Measurements from ENCODE around the gene VENTX. TPM values are rescaled to one million over a fixed set of nuclear protein-coding genes. Genes with fewer than 3 reads are reported as not detected.

Gene VENTX, protein sequence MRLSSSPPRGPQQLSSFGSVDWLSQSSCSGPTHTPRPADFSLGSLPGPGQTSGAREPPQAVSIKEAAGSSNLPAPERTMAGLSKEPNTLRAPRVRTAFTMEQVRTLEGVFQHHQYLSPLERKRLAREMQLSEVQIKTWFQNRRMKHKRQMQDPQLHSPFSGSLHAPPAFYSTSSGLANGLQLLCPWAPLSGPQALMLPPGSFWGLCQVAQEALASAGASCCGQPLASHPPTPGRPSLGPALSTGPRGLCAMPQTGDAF
- not detected in 2 replicates for total RNA-seq

DNA sequence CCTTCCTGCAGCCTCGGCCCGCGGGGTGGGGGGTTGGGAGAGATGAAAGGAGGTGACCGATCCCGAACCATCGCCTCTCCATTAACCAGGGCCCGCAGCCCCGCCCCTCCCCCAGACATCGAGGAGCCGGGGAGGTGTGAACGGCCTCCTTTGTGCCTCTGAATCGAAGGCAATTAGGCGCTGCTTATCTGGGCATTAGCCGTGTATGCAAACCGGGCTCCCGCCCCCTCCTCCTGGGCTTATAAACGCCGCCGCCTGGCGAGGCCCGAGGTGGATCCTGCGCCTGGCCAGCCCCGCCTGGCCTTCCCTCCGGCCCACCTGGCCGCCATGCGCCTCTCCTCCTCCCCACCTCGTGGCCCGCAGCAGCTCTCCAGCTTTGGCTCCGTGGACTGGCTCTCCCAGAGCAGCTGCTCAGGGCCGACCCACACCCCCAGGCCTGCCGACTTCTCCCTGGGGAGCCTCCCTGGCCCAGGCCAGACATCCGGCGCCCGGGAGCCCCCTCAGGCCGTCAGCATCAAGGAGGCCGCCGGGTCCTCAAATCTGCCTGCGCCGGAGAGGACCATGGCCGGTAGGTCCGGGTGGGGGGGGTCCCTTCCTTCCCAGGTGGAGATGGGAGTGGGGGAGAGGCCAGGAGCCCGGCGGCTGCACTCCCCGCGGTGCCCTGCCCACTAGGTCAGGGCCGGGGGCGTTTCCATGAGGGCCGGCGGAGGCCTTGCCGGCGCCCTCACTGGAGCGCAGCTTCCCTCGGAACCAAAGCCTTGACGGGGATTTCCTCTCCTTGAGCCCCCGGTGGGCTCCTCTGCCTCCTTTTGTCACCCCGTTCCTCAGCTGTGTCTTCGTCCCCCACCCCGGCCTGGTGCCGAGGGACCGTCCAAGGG lies at the start of gene VENTX:
Gene VENTX (plus strand): TSS at position 268 of the 878 bp plus-strand sequence. CDS start 60 bp downstream, at position 328.
- TF ChIP-seq, protein P1, sequence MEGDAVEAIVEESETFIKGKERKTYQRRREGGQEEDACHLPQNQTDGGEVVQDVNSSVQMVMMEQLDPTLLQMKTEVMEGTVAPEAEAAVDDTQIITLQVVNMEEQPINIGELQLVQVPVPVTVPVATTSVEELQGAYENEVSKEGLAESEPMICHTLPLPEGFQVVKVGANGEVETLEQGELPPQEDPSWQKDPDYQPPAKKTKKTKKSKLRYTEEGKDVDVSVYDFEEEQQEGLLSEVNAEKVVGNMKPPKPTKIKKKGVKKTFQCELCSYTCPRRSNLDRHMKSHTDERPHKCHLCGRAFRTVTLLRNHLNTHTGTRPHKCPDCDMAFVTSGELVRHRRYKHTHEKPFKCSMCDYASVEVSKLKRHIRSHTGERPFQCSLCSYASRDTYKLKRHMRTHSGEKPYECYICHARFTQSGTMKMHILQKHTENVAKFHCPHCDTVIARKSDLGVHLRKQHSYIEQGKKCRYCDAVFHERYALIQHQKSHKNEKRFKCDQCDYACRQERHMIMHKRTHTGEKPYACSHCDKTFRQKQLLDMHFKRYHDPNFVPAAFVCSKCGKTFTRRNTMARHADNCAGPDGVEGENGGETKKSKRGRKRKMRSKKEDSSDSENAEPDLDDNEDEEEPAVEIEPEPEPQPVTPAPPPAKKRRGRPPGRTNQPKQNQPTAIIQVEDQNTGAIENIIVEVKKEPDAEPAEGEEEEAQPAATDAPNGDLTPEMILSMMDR (IDR thresholded peaks at IDR 0.05; ENCODE audit: insufficient read depth, low read depth, low read length): no peak
- no peak for DNase-seq (ENCODE audit: low read depth)
- no peak within 1 kb of the TSS for H3K4me3 ChIP-seq (ENCODE audit: low read depth, low read length)

DNA sequence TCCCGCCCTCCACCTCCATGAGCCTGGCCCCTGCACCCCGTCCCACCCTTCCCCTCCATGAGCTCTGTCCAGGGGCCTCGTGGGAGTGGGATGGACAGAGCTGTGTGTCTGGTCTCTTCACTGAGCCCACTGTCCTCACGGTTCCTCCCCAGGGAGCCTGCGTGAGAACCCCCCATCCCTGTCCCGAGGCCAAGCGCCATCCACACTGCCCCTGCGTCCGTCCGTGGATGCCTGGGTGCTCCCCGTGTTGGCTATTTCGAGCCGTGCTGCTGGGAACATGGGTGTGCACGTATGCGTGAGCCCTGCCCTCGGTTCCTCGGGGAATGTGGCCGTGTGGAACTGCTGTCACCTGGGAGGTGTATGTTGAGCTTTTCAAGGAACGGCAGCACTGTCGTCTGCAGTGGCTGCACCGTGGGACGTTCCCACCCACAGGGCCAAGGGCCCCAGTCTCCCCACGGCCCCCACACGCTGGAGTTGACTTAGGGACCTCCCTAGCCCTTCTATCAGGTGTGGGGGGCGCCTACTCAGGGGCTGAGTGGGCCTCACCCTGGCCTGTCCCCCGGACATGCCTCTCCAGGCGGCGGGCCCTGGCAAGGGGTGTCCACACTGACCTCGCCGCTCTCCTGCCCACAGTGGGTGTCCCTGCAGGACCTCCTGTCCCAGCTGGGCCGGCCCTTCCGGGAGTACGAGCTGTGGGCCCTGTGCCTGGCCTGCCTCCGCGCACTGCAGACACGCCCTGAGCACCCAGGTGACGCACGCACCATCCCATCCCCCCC lies 49.6 kb upstream of the VENTX start:
- no peak for DNase-seq (ENCODE audit: low read depth)
- TF ChIP-seq, protein P1 (IDR thresholded peaks at IDR 0.05; ENCODE audit: insufficient read depth, low read depth, low read length): no peak
- no peak overlapping the region for H3K4me3 ChIP-seq (ENCODE audit: low read depth, low read length)

GRCh38 chr10:133189256-133189655 lies 48.4 kb upstream of the VENTX start:
- TF ChIP-seq, protein P1 (IDR thresholded peaks at IDR 0.05; ENCODE audit: insufficient read depth, low read depth, low read length): no peak
- no peak for DNase-seq (ENCODE audit: low read depth)
- H3K4me3 ChIP-seq (ENCODE audit: low read depth, low read length): no peak overlapping the region

DNA sequence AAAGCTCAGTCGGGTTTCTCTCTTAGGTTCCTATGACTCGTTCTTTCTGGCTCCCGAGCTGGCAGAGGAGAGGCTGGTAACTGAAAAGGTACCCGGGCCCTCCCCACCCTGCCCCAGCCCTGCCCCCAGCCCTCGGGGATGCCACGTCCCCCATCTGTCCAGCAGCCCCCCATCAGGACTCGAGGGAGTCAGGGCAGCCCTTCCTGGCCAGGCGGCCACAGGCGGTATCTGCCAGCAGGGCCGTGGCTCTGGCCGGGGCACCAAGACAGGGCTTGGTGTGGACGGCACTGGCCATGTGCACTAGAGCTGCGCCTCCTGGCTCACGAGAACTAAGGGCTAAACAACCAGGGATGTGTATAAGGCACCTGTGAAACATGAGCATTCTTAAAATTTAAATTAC lies 47.9 kb upstream of the VENTX start:
- no peak for DNase-seq (ENCODE audit: low read depth)
- no peak overlapping the region for H3K4me3 ChIP-seq (ENCODE audit: low read depth, low read length)
- TF ChIP-seq, protein P1 (IDR thresholded peaks at IDR 0.05; ENCODE audit: insufficient read depth, low read depth, low read length): no peak

- DNase-seq (ENCODE audit: low read depth): no peak
- TF ChIP-seq, protein P1 (IDR thresholded peaks at IDR 0.05; ENCODE audit: insufficient read depth, low read depth, low read length): no peak
- no peak overlapping the region for H3K4me3 ChIP-seq (ENCODE audit: low read depth, low read length)
Measured at GRCh38 chr10:133190225-133190624, 47.4 kb upstream of the VENTX start.

GRCh38 chr10:133191651-133192050 lies 46.0 kb upstream of the VENTX start:
- TF ChIP-seq, protein P1 (IDR thresholded peaks at IDR 0.05; ENCODE audit: insufficient read depth, low read depth, low read length): no peak
- no peak for DNase-seq (ENCODE audit: low read depth)
- H3K4me3 ChIP-seq (ENCODE audit: low read depth, low read length): no peak overlapping the region

Data from fibroblast of villous mesenchyme (primary cell).